Endothelial cell of umbilical vein (primary cell): Measurements from ENCODE around the gene SHC4. TPM values are rescaled to one million over a fixed set of nuclear protein-coding genes. Genes with fewer than 3 reads are reported as not detected.

Source experiments
- BruUV-seq: library from RNA; stranded (reverse); fragments of 400-500 nt; replicated peaks from 2 replicates; lab custom pipeline; 2021; lab: Mats Ljungman, UMichigan
- CTCF ChIA-PET: fragments of 300-600, 350-600 bp; sonication (Branson Sonifier 250); formaldehyde crosslinking; loops from one replicate; lab custom pipeline; 2021; ENCODE audit warnings: antibody characterized with exemption, inconsistent platforms; lab: Charles Lee
- POLR2A ChIA-PET: fragments of 300-600, 350-600 bp; sonication (Branson Sonifier 250); formaldehyde crosslinking; loops from one replicate; lab custom pipeline; 2021; ENCODE audit warnings: antibody characterized with exemption, inconsistent platforms; lab: Charles Lee
- DNase-seq: peaks from one replicate; pipeline ENCODE4 v3.0.0-alpha.2; 2011; ENCODE audit warnings: low read depth, low spot score
- FAIRE-seq: peaks from 2 replicates; lab custom pipeline; 2011; peaks lifted over from hg19 to GRCh38; lab: Jason Lieb, UNC
- H2AFZ ChIP-seq: 2 replicates; pipeline ENCODE4 v1.6.0; 2012; ENCODE audit warnings: low read depth, low read length, control low read depth, inconsistent platforms
- H3K27ac ChIP-seq: 2 replicates; pipeline ENCODE4 v1.5.1; 2011; ENCODE audit warnings: low read depth, mild to moderate bottlenecking, control low read depth, low read length, moderate library complexity; ENCODE audit not compliant: insufficient read depth
- H3K27me3 ChIP-seq, 2 experiments: 2 replicates each; pipeline versions ENCODE4 v1.6.0 to v1.6.1; 2011; ENCODE audit warnings: low read length in 2 of 2, mixed read lengths in 1 of 2; ENCODE audit not compliant: control insufficient read depth in 2 of 2, insufficient read depth in 2 of 2
- H3K36me3 ChIP-seq, 2 experiments: 2 replicates in 1 of 2; 3 replicates in 1 of 2; pipeline ENCODE4 v1.5.1; 2011; ENCODE audit warnings: low read length in 2 of 2, mild to moderate bottlenecking in 1 of 2, moderate library complexity in 1 of 2; ENCODE audit not compliant: control insufficient read depth in 2 of 2, insufficient read depth in 2 of 2; ENCODE audit errors: extremely low read depth in 1 of 2
- H3K4me1 ChIP-seq: 3 replicates; pipeline ENCODE4 v1.5.1; 2011; ENCODE audit warnings: mild to moderate bottlenecking, low read length; ENCODE audit not compliant: control insufficient read depth, insufficient read depth; ENCODE audit errors: extremely low read depth
- H3K4me2 ChIP-seq: 2 replicates; pipeline ENCODE4 v1.6.1; 2011; ENCODE audit warnings: low read length, control low read depth, mixed read lengths; ENCODE audit not compliant: insufficient read depth
- H3K4me3 ChIP-seq, 3 experiments: fragments of 200-600 bp in 1 of 3; sonication (generic), shearing (Covaris generic) in 1 of 3; replicated peaks in 1 of 3; 2 replicates each; pipeline ENCODE4 v1.5.1; 2011 to 2016; ENCODE audit warnings: control low read depth in 3 of 3, low read length in 3 of 3, mild to moderate bottlenecking in 2 of 3, inconsistent platforms in 1 of 3, low read depth in 1 of 3, moderate library complexity in 1 of 3; ENCODE audit not compliant: insufficient read depth in 1 of 3
- H3K79me2 ChIP-seq: 2 replicates; pipeline ENCODE4 v1.6.0; 2012; ENCODE audit warnings: low read length, inconsistent platforms; ENCODE audit not compliant: control insufficient read depth, insufficient read depth
- H3K9ac ChIP-seq: replicated peaks from 2 replicates; pipeline ENCODE3; 2011; ENCODE audit warnings: low read length, control low read depth; ENCODE audit not compliant: insufficient read depth; ENCODE audit errors: extremely low read depth
- H3K9me1 ChIP-seq: replicated peaks from 3 replicates; pipeline ENCODE4 v1.6.0; 2011; ENCODE audit warnings: mild to moderate bottlenecking, low read length; ENCODE audit not compliant: control insufficient read depth, insufficient read depth; ENCODE audit errors: extremely low read depth
- H3K9me3 ChIP-seq: replicated peaks from 2 replicates; pipeline ENCODE4 v1.5.1; 2012; ENCODE audit warnings: low read length, inconsistent platforms; ENCODE audit not compliant: control insufficient read depth, insufficient read depth
- H4K20me1 ChIP-seq: replicated peaks from 2 replicates; pipeline ENCODE3; 2011; ENCODE audit warnings: mild to moderate bottlenecking, low read length; ENCODE audit not compliant: control insufficient read depth, insufficient read depth; ENCODE audit errors: extremely low read depth
- CTCF ChIP-seq, 2 donors: IDR thresholded peaks; 1 replicate in 1 of 2; 2 replicates in 1 of 2; pipeline ENCODE4 v1.5.1; 2011; ENCODE audit warnings: low read length in 2 of 2, mild to moderate bottlenecking in 2 of 2, moderate library complexity in 2 of 2, control low read depth in 1 of 2, inconsistent platforms in 1 of 2, low read depth in 1 of 2; ENCODE audit not compliant: insufficient read depth in 1 of 2; ENCODE audit errors: extremely low read depth in 1 of 2
- EZH2 ChIP-seq: IDR thresholded peaks from 2 replicates; pipeline ENCODE4 v1.6.1; 2012; ENCODE audit warnings: borderline replicate concordance, low read depth, mild to moderate bottlenecking, moderate library complexity, low read length, inconsistent platforms; ENCODE audit not compliant: severe bottlenecking
- FOS ChIP-seq: IDR thresholded peaks from 2 replicates; pipeline ENCODE4 v1.6.1; 2011; ENCODE audit warnings: mild to moderate bottlenecking, low read length, moderate library complexity, borderline replicate concordance; ENCODE audit not compliant: insufficient read depth
- GATA2 ChIP-seq: IDR thresholded peaks from 2 replicates; pipeline ENCODE4 v1.7.0; 2011; ENCODE audit warnings: low read depth, mild to moderate bottlenecking, moderate library complexity, mixed read lengths, low read length; ENCODE audit not compliant: insufficient read length, insufficient read depth
- JUN ChIP-seq: IDR thresholded peaks from 2 replicates; pipeline ENCODE4 v1.6.1; 2011; ENCODE audit warnings: borderline replicate concordance, low read depth; ENCODE audit not compliant: insufficient read length, insufficient read depth
- MAX ChIP-seq: IDR thresholded peaks from 2 replicates; pipeline ENCODE4 v1.6.1; 2011; ENCODE audit not compliant: insufficient read depth, insufficient read length
- MYC ChIP-seq: IDR thresholded peaks from one replicate; pipeline ENCODE4 v1.6.1; 2011; ENCODE audit warnings: mild to moderate bottlenecking, low read depth, low read length
- POLR2A ChIP-seq: IDR thresholded peaks from 2 replicates; pipeline ENCODE4 v1.6.1; 2012; ENCODE audit warnings: low read depth, mild to moderate bottlenecking, control low read depth, low read length
- POLR2AphosphoS5 ChIP-seq: IDR thresholded peaks from 2 replicates; pipeline ENCODE4 v1.6.1; 2012; ENCODE audit warnings: low read depth, mild to moderate bottlenecking, control low read depth, low read length, moderate library complexity; ENCODE audit not compliant: insufficient read depth
- dilution Hi-C: fragments of 300-500 bp; cut with MboI; formaldehyde crosslinking; loops from one replicate; pipeline ENCODE4 v1.15.0; 2019; ENCODE audit warnings: low sequenced_read_pairs; ENCODE audit not compliant: extremely low pct_ligation_motif_present
- intact Hi-C: fragments of 100-400 bp; cut with micrococcal nuclease; formaldehyde crosslinking; loops from one replicate; pipeline ENCODE4 v1.10.0; 2022
- polyA plus RNA-seq, 4 experiments: library from polyadenylated mRNA; depleted of rRNA in 3 of 4; stranded (reverse) in 3 of 4; unstranded in 1 of 4; fragments of >200 nt; gene quantifications; 2 replicates each; pipeline versions ENCODE4 v1.2.1 to v1.2.3, GENCODE V29; 2011 to 2012; ENCODE audit warnings: missing spikeins in 1 of 4
- total RNA-seq: library from RNA; stranded (reverse); gene quantifications from 2 replicates; pipeline ENCODE4 v1.2.3, GENCODE V29; 2021

The SHC4 gene
- total and polyA plus RNA-seq, 2 donors (not counting 3 experiments of a cell fraction or from before 2014, with no cell fraction given) = 0.20 TPM; not detected in 1

GRCh38 chr15:48814286-48814685 lies 149.4 kb downstream of the SHC4 start:
- H3K36me3 ChIP-seq = no peaks in the 10 kb centered on the region
- H3K79me2 ChIP-seq = peaks cover 10% of the 10 kb centered on the region
- H3K4me3 ChIP-seq = no peak overlapping the region
- no peaks in the 10 kb centered on the region for H3K9me3 ChIP-seq
- FAIRE-seq (no peak), DNase-seq (no peak)
- H3K27me3 ChIP-seq = peaks cover 11 to 15% of the 10 kb centered on the region in 2 experiments
- peaks cover 12% of the 10 kb centered on the region for H3K4me1 ChIP-seq
- H4K20me1 ChIP-seq = no peaks in the 10 kb centered on the region
- H3K4me2 ChIP-seq = no peak overlapping the region
- no peaks in the 10 kb centered on the region for H3K9me1 ChIP-seq
- H3K9ac ChIP-seq = no peak overlapping the region
- H3K27ac ChIP-seq = no peak overlapping the region
- ChIA-PET CTCF (interaction anchor here (1.5 kb wide), 1 partner anchor 36 kb away, joined by 3 read pairs; no protein-coding TSS in a partner anchor), POLR2A (no interaction called here)
- dilution Hi-C loops = no loop called here
- no TSS peak for BruUV-seq
- intact Hi-C loops = loop anchor here (5.0 kb wide), 2 partner anchors 92 to 362 kb away; no protein-coding TSS in a partner anchor
- no peak overlapping the region for H2AFZ ChIP-seq
- TF ChIP-seq POLR2AphosphoS5 (no peak), MAX (no peak), MYC (no peak), EZH2 (no peak), FOS (no peak), POLR2A (no peak), GATA2 (no peak), CTCF (IDR thresholded peaks at IDR 0.05; ENCODE audit: extremely low read depth in 1 of 2, insufficient read depth in 1 of 2, low read depth in 1 of 2, low read length in 2 of 2) (no peak), JUN (no peak)
